ENCODE measurements around the gene ZNF232.
A peak's percentile ranks its signal among the peaks of the same experiment; 100 is the strongest.
"Not testable (repeated sequence)": the region's sequence is repeated elsewhere in the genome, so short reads cannot be mapped to it uniquely, and the experiment has no call there.

ZNF232 gene

GRCh38 chr17:5111402-5112204 lies at the start of gene ZNF232:
TSS of gene ZNF232 (minus strand) at chr17:5111878. CDS start at chr17:5111822, 56 bp downstream.
- DNase-seq (ENCODE audit: extremely low spot score): peak; percentile 96
- ChIA-PET POLR2A (interaction anchor here (1.3 kb wide), 1 partner anchor 144 kb away, joined by 3 read pairs; the partner anchor contains the start of gene SPAG7), CTCF (no interaction called here)
- no peak for TF ChIP-seq TARDBP (IDR thresholded peaks at IDR 0.05)
- peak; percentile 98 for TF ChIP-seq L3MBTL2 (conservative IDR thresholded peaks at IDR 0.05)

GRCh38 chr17:5160702-5161101 lies 49.0 kb upstream of the ZNF232 start:
- POLR2A ChIA-PET; DNase-seq (ENCODE audit: extremely low spot score); CTCF ChIA-PET: not testable (repeated sequence)

GRCh38 chr17:5146122-5146521 lies 34.4 kb upstream of the ZNF232 start:
- POLR2A ChIA-PET; DNase-seq (ENCODE audit: extremely low spot score); CTCF ChIA-PET: not testable (repeated sequence)

- CTCF ChIA-PET; DNase-seq (ENCODE audit: extremely low spot score); POLR2A ChIA-PET: not testable (repeated sequence)
Measured at GRCh38 chr17:5142877-5143276, 31.2 kb upstream of the ZNF232 start.

- TF ChIP-seq TARDBP (IDR thresholded peaks at IDR 0.05) (no peak), PKNOX1 (IDR thresholded peaks at IDR 0.05) (no peak), CTBP1 (IDR thresholded peaks at IDR 0.05; ENCODE audit: borderline replicate concordance) (no peak), SP1 (IDR thresholded peaks at IDR 0.05) (no peak), LEF1 (IDR thresholded peaks at IDR 0.05; ENCODE audit: borderline replicate concordance) (no peak), FOXA1 (IDR thresholded peaks at IDR 0.05) (no peak), ZNF384 (IDR thresholded peaks at IDR 0.05) (no peak), L3MBTL2 (conservative IDR thresholded peaks at IDR 0.05) (no peak), ARNT (IDR thresholded peaks at IDR 0.05) (no peak), BHLHE40 (IDR thresholded peaks at IDR 0.05; ENCODE audit: borderline replicate concordance) (no peak), SUZ12 (IDR thresholded peaks at IDR 0.05) (no peak), FOXM1 (IDR thresholded peaks at IDR 0.05; ENCODE audit: borderline replicate concordance) (no peak), HDGF (IDR thresholded peaks at IDR 0.05; ENCODE audit: borderline replicate concordance) (no peak)
- CTCF ChIA-PET: no interaction called here
- no peak for DNase-seq (ENCODE audit: extremely low spot score)
- POLR2A ChIA-PET: no interaction called here
Measured at GRCh38 chr17:5139458-5139732, 27.7 kb upstream of the ZNF232 start.

GRCh38 chr17:5138616-5139457 lies 27.2 kb upstream of the ZNF232 start:
- ChIA-PET CTCF (no interaction called here), POLR2A (no interaction called here)
- TF ChIP-seq SP1 (IDR thresholded peaks at IDR 0.05) (no peak), PKNOX1 (IDR thresholded peaks at IDR 0.05) (no peak), FOXA1 (IDR thresholded peaks at IDR 0.05) (no peak), L3MBTL2 (conservative IDR thresholded peaks at IDR 0.05) (no peak), TARDBP (IDR thresholded peaks at IDR 0.05) (no peak), CTBP1 (IDR thresholded peaks at IDR 0.05; ENCODE audit: borderline replicate concordance) (no peak), FOXK2 (IDR thresholded peaks at IDR 0.05) (no peak), FOXM1 (IDR thresholded peaks at IDR 0.05; ENCODE audit: borderline replicate concordance) (no peak), SUZ12 (IDR thresholded peaks at IDR 0.05) (no peak), HDGF (IDR thresholded peaks at IDR 0.05; ENCODE audit: borderline replicate concordance) (no peak), ZNF384 (IDR thresholded peaks at IDR 0.05) (no peak), NFRKB (IDR thresholded peaks at IDR 0.05) (no peak), BHLHE40 (IDR thresholded peaks at IDR 0.05; ENCODE audit: borderline replicate concordance) (no peak), LEF1 (IDR thresholded peaks at IDR 0.05; ENCODE audit: borderline replicate concordance) (no peak), ARNT (IDR thresholded peaks at IDR 0.05) (no peak), ELF4 (IDR thresholded peaks at IDR 0.05) (no peak)
- no peak for DNase-seq (ENCODE audit: extremely low spot score)

GRCh38 chr17:5138198-5138544 lies 26.5 kb upstream of the ZNF232 start:
- DNase-seq (ENCODE audit: extremely low spot score); POLR2A ChIA-PET; CTCF ChIA-PET: not testable (repeated sequence)

- DNase-seq (ENCODE audit: extremely low spot score); POLR2A ChIA-PET; CTCF ChIA-PET: not testable (repeated sequence)
Measured at GRCh38 chr17:5137511-5138197, 26.0 kb upstream of the ZNF232 start.

- DNase-seq (ENCODE audit: extremely low spot score); CTCF ChIA-PET; POLR2A ChIA-PET: not testable (repeated sequence)
Measured at GRCh38 chr17:5136580-5137412, 25.1 kb upstream of the ZNF232 start.
